ENCODE data around the gene B3GNT4. TPM values are rescaled to one million over a fixed set of nuclear protein-coding genes. Genes with fewer than 3 reads are reported as not detected.

The B3GNT4 gene
- total and polyA plus RNA-seq, 10 donors = 0.42 to 0.54 (median 0.49) TPM; not detected in 7

DNA sequence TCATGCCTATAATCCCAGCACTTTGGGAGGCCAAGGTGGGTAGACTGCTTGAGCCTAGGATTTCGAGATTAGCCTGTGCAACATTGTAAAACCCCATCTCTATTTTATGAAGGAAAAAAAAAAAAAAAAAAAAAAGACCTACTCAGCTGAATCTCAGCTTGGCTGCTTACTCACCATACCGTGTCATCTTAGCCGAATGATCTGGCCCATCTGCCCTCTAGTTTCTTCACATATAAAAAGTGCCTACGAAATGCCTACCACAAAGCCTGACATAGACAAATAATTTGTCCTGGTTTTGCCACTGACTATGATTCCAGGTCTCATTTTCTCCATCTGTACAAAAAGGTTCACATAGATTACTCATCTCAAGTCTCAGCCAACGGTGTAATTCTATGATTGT, 12.3 kb downstream of the B3GNT4 start:
- peaks cover 8 to 100% (median 90%) of the 10 kb centered on the region in 6 donors for H3K36me3 ChIP-seq
- TF ChIP-seq, protein P1, sequence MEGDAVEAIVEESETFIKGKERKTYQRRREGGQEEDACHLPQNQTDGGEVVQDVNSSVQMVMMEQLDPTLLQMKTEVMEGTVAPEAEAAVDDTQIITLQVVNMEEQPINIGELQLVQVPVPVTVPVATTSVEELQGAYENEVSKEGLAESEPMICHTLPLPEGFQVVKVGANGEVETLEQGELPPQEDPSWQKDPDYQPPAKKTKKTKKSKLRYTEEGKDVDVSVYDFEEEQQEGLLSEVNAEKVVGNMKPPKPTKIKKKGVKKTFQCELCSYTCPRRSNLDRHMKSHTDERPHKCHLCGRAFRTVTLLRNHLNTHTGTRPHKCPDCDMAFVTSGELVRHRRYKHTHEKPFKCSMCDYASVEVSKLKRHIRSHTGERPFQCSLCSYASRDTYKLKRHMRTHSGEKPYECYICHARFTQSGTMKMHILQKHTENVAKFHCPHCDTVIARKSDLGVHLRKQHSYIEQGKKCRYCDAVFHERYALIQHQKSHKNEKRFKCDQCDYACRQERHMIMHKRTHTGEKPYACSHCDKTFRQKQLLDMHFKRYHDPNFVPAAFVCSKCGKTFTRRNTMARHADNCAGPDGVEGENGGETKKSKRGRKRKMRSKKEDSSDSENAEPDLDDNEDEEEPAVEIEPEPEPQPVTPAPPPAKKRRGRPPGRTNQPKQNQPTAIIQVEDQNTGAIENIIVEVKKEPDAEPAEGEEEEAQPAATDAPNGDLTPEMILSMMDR (IDR thresholded peaks at IDR 0.05 in 8 of 11, conservative IDR thresholded peaks at IDR 0.05 in 3 of 11) = no peak
- no peak for TF ChIP-seq POLR2AphosphoS5 (IDR thresholded peaks at IDR 0.05)
- no peak for TF ChIP-seq POLR2A (IDR thresholded peaks at IDR 0.05)
- no peaks in the 10 kb centered on the region for H3K27me3 ChIP-seq (replicated peaks in 1 of 7)
- no peak overlapping the region for H3K27ac ChIP-seq
- DNase-seq = no peak
- no peaks in the 10 kb centered on the region for H3K9me3 ChIP-seq
- intact Hi-C loops (cut with DNase I; ENCODE audit: low total_unique reads) = no loop called here
- WGBS, 5 donors = 93 to 96% (median 94%) methylated on average over 5 of the region's 5 CpGs
- H3K4me3 ChIP-seq = no peak overlapping the region
- H3K4me1 ChIP-seq = peaks cover 0 to 3% (median 0%) of the 10 kb centered on the region in 6 donors

DNA sequence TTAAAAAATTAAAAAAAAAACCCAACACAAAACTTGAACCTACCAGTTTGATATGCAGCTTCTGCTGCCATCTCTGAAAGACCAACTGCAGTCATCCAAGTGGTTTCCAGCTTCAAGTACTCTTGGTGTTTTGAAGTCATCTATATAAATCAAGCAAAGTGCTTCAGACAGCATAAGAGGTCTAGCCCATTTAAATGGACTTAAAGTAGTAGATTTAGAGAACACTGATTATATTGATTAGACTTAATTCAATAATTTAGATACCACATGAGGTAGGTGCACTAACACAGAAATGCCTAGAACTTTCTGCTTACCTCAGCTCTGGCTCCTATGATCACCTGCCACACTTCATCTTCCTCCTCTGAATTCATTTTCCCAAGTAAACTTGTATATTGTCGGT, 12.9 kb downstream of the B3GNT4 start:
- Histone ChIP-seq H3K4me1 (peaks cover 0 to 9% (median 0%) of the 10 kb centered on the region in 6 donors), H3K27ac (no peak overlapping the region), H3K27me3 (replicated peaks in 1 of 7) (no peaks in the 10 kb centered on the region), H3K9me3 (no peaks in the 10 kb centered on the region), H3K4me3 (no peak overlapping the region), H3K36me3 (peaks cover 8 to 100% (median 90%) of the 10 kb centered on the region in 6 donors)
- DNase-seq = no peak
- WGBS, 5 donors = 95 to 100% (median 100%) methylated on average over 1 of the region's 1 CpG
- intact Hi-C loops (cut with DNase I; ENCODE audit: low total_unique reads) = no loop called here
- TF ChIP-seq POLR2AphosphoS5 (IDR thresholded peaks at IDR 0.05) (no peak), POLR2A (IDR thresholded peaks at IDR 0.05) (no peak)
- TF ChIP-seq, protein P1 (IDR thresholded peaks at IDR 0.05 in 8 of 11, conservative IDR thresholded peaks at IDR 0.05 in 3 of 11) = no peak

DNA sequence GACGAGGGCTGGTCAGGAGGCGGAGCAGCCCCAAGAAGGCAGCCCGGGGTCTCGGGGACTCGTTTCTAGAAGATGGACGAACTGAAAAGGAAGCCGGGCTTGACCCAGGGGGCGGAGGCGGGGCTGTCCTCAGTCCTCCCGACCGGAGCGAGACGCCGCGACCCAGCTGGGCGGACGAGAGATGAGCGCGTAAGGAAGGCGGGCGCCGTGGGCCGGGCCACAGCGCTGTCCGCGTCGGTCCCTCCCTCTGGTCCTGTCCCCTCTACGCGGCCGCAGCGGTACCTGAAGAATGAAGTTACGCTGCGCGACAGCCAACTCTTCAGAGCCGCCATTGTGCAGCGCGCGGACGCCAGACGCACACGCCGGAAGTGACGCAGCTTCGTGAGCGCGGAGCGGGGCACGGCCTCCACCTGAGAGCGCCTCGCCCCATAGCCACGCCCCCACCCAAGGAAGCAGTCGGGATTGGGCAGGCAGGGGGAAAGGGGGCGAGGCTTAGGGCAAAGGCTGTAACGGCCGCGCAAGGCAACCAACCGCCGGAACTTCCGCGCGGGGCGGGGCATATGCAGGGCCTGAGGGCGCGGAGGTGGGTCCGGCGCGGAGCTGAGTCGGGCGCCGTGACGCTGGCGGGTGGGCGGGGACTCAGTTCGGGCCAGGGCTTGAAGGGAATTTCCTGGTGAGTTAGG, 22.3 kb downstream of the B3GNT4 start, which contains the start of gene DIABLO:
DIABLO (minus strand) TSS at position 370 of the 683 bp plus-strand sequence; CDS start at position 332, 38 bp downstream.
- H3K36me3 ChIP-seq = peaks cover 0 to 60% (median 39%) of the 10 kb centered on the region in 6 donors
- TF ChIP-seq, protein P1 (IDR thresholded peaks at IDR 0.05 in 8 of 11, conservative IDR thresholded peaks at IDR 0.05 in 3 of 11) = peak in 3 of 11 experiments; percentile 22 to 51 (median 32)
- peak; percentile 99 to 100 (median 100) for TF ChIP-seq POLR2AphosphoS5 (IDR thresholded peaks at IDR 0.05)
- peak; percentile 83 to 87 (median 85) for TF ChIP-seq POLR2A (IDR thresholded peaks at IDR 0.05)
- intact Hi-C loops (cut with DNase I; ENCODE audit: low total_unique reads) = no loop called here

More for the DNA sequence above, 22.3 kb downstream of the B3GNT4 start, which contains the start of gene DIABLO:
- no peaks in the 10 kb centered on the region for H3K27me3 ChIP-seq (replicated peaks in 1 of 7)
- DNase-seq = peak; percentile 100
- peaks cover 18 to 69% (median 38%) of the 10 kb centered on the region in 6 donors for H3K4me1 ChIP-seq
- WGBS, 5 donors = 0 to 2% (median 1%) methylated on average over 49 to 74 of the region's 74 CpGs
- peak within 1 kb of the TSS; percentile 96 to 99 (median 97) for H3K27ac ChIP-seq
- H3K9me3 ChIP-seq = no peaks in the 10 kb centered on the region
- peak within 1 kb of the TSS; percentile 64 to 97 (median 90) for H3K4me3 ChIP-seq
